HUES48 (cell line): ENCODE measurements around the gene PARD3.
"Not testable (repeated sequence)": the region's sequence is repeated elsewhere in the genome, so short reads cannot be mapped to it uniquely, and the experiment has no call there.

ENCODE experiments used
- H3K27ac ChIP-seq: one replicate; pipeline ENCODE4 v1.7.0; 2013; ENCODE audit warnings: low read depth, low read length, inconsistent platforms
- H3K27me3 ChIP-seq: 2 replicates; pipeline ENCODE4 v1.6.1; 2013; ENCODE audit warnings: mild to moderate bottlenecking, low read length; ENCODE audit not compliant: control insufficient read depth, insufficient read depth
- H3K36me3 ChIP-seq: 2 replicates; pipeline ENCODE4 v1.6.1; 2013; ENCODE audit warnings: low read length; ENCODE audit not compliant: control insufficient read depth, insufficient read depth
- H3K4me1 ChIP-seq: 2 replicates; pipeline ENCODE4 v1.6.1; 2013; ENCODE audit warnings: mild to moderate bottlenecking, low read length; ENCODE audit not compliant: control insufficient read depth, insufficient read depth
- H3K4me3 ChIP-seq: 2 replicates; pipeline ENCODE4 v1.5.1; 2013; ENCODE audit warnings: mild to moderate bottlenecking, low read depth, low read length
- H3K9ac ChIP-seq: 2 replicates; pipeline ENCODE4 v1.6.1; 2013; ENCODE audit warnings: mild to moderate bottlenecking, low read depth, low read length, moderate library complexity
- H3K9me3 ChIP-seq: 2 replicates; pipeline ENCODE4 v1.6.1; 2013; ENCODE audit warnings: low read length; ENCODE audit not compliant: control insufficient read depth, insufficient read depth

Gene PARD3

GRCh38 chr10:34715511-34716187 is 99.4 kb downstream of the PARD3 start:
- H3K4me1 ChIP-seq = peaks cover 11% of the 10 kb centered on the region
- no peak overlapping the region for H3K27ac ChIP-seq
- H3K4me3 ChIP-seq = no peak overlapping the region
- H3K27me3 ChIP-seq = no peaks in the 10 kb centered on the region
- no peak overlapping the region for H3K9ac ChIP-seq
- no peaks in the 10 kb centered on the region for H3K9me3 ChIP-seq
- no peaks in the 10 kb centered on the region for H3K36me3 ChIP-seq

GRCh38 chr10:34713875-34714274 is 101.2 kb downstream of the PARD3 start:
- H3K27ac ChIP-seq = peak overlapping the region; percentile 42
- no peak overlapping the region for H3K9ac ChIP-seq
- no peaks in the 10 kb centered on the region for H3K27me3 ChIP-seq

GRCh38 chr10:34711500-34711899 is 103.6 kb downstream of the PARD3 start:
- Histone ChIP-seq H3K9ac (no peak overlapping the region), H3K9me3 (no peaks in the 10 kb centered on the region), H3K27me3 (no peaks in the 10 kb centered on the region), H3K4me1 (peaks cover 6% of the 10 kb centered on the region), H3K36me3 (no peaks in the 10 kb centered on the region), H3K4me3 (no peak overlapping the region), H3K27ac (no peak overlapping the region)

More at GRCh38 chr10:34713875-34714274, 101.2 kb downstream of the PARD3 start:
- H3K4me3 ChIP-seq = no peak overlapping the region
- H3K36me3 ChIP-seq = no peaks in the 10 kb centered on the region
- no peaks in the 10 kb centered on the region for H3K9me3 ChIP-seq
- peaks cover 6% of the 10 kb centered on the region for H3K4me1 ChIP-seq

GRCh38 chr10:34710391-34710751 is 104.7 kb downstream of the PARD3 start:
- Histone ChIP-seq H3K9ac (no peak overlapping the region), H3K9me3 (no peaks in the 10 kb centered on the region), H3K4me3 (no peak overlapping the region), H3K4me1 (peaks cover 6% of the 10 kb centered on the region), H3K36me3 (no peaks in the 10 kb centered on the region), H3K27ac (no peak overlapping the region), H3K27me3 (no peaks in the 10 kb centered on the region)

GRCh38 chr10:34709637-34710390 is 105.3 kb downstream of the PARD3 start:
- no peak overlapping the region for H3K27ac ChIP-seq
- no peaks in the 10 kb centered on the region for H3K27me3 ChIP-seq
- H3K9me3 ChIP-seq = no peaks in the 10 kb centered on the region
- H3K4me1 ChIP-seq = peaks cover 6% of the 10 kb centered on the region
- no peak overlapping the region for H3K4me3 ChIP-seq
- no peak overlapping the region for H3K9ac ChIP-seq
- H3K36me3 ChIP-seq = no peaks in the 10 kb centered on the region

- Histone ChIP-seq H3K9ac (no peak overlapping the region), H3K36me3 (no peaks in the 10 kb centered on the region), H3K27ac (no peak overlapping the region), H3K9me3 (no peaks in the 10 kb centered on the region), H3K27me3 (no peaks in the 10 kb centered on the region), H3K4me3 (no peak overlapping the region), H3K4me1 (peaks cover 17% of the 10 kb centered on the region)
Measured at GRCh38 chr10:34707656-34708055, 107.4 kb downstream of the PARD3 start.

- H3K27ac ChIP-seq, H3K36me3 ChIP-seq, H3K4me3 ChIP-seq, H3K9me3 ChIP-seq, H3K27me3 ChIP-seq, H3K9ac ChIP-seq: not testable (repeated sequence)
- H3K4me1 ChIP-seq = peaks cover 18% of the 10 kb centered on the region
Measured at GRCh38 chr10:34706992-34707391, 108.1 kb downstream of the PARD3 start.

GRCh38 chr10:34706147-34706546 is 108.9 kb downstream of the PARD3 start:
- H3K9me3 ChIP-seq = no peaks in the 10 kb centered on the region
- H3K36me3 ChIP-seq = no peaks in the 10 kb centered on the region
- H3K9ac ChIP-seq = no peak overlapping the region
- no peak overlapping the region for H3K27ac ChIP-seq
- no peak overlapping the region for H3K4me3 ChIP-seq
- H3K27me3 ChIP-seq = no peaks in the 10 kb centered on the region
- H3K4me1 ChIP-seq = peaks cover 15% of the 10 kb centered on the region

- no peaks in the 10 kb centered on the region for H3K36me3 ChIP-seq
- H3K9me3 ChIP-seq = no peaks in the 10 kb centered on the region
- peaks cover 15% of the 10 kb centered on the region for H3K4me1 ChIP-seq
- H3K27ac ChIP-seq = no peak overlapping the region
- no peak overlapping the region for H3K9ac ChIP-seq
- H3K27me3 ChIP-seq = no peaks in the 10 kb centered on the region
- H3K4me3 ChIP-seq = no peak overlapping the region
Measured at GRCh38 chr10:34705563-34705962, 109.5 kb downstream of the PARD3 start.

GRCh38 chr10:34704526-34705184 is 110.4 kb downstream of the PARD3 start:
- H3K4me1 ChIP-seq = peaks cover 15% of the 10 kb centered on the region

GRCh38 chr10:34702982-34703381 is 112.1 kb downstream of the PARD3 start:
- Histone ChIP-seq H3K9ac (no peak overlapping the region), H3K27me3 (no peaks in the 10 kb centered on the region), H3K9me3 (no peaks in the 10 kb centered on the region), H3K27ac (no peak overlapping the region), H3K4me1 (peaks cover 15% of the 10 kb centered on the region), H3K4me3 (no peak overlapping the region), H3K36me3 (no peaks in the 10 kb centered on the region)

More at GRCh38 chr10:34704526-34705184, 110.4 kb downstream of the PARD3 start:
- H3K9ac ChIP-seq = no peak overlapping the region
- no peaks in the 10 kb centered on the region for H3K27me3 ChIP-seq
- no peaks in the 10 kb centered on the region for H3K9me3 ChIP-seq
- no peak overlapping the region for H3K4me3 ChIP-seq
- no peaks in the 10 kb centered on the region for H3K36me3 ChIP-seq
- no peak overlapping the region for H3K27ac ChIP-seq
